Measurements from ENCODE around the gene UMPS. TPM values are rescaled to one million over a fixed set of nuclear protein-coding genes. Genes with fewer than 3 reads are reported as not detected.

UMPS gene
- total and polyA plus RNA-seq, 2 donors (not counting 1 experiment from before 2014, with no cell fraction given): 6.6 to 21.4 TPM

- no peak overlapping the region for H3K4me3 ChIP-seq (ENCODE audit: control extremely low read depth in 1 of 5, extremely low read depth in 1 of 5, insufficient read depth in 1 of 5, low read depth in 2 of 5, low read length in 4 of 5)
- H3K4me2 ChIP-seq (replicated peaks; ENCODE audit: low read depth, low read length, poor library complexity, severe bottlenecking): no peak overlapping the region
- H3K9ac ChIP-seq (ENCODE audit: low read length): no peak overlapping the region
- Mint-ChIP-seq H3K4me1 (peaks cover 4% of the 10 kb centered on the region), H3K9me3 (ENCODE audit: insufficient read depth) (no peaks in the 10 kb centered on the region), H3K27ac (no peak overlapping the region), H3K27me3 (peaks cover 28% of the 10 kb centered on the region), H3K4me3 (no peak overlapping the region)
- ChIA-PET CTCF (interaction anchor here (0.7 to 8.5 kb wide), 23 partner anchors 9 to 1037 kb away, joined by 3 to 145 read pairs (median 4); no protein-coding TSS in a partner anchor), POLR2A (no interaction called here)
- no peaks in the 10 kb centered on the region for H3K79me2 ChIP-seq (ENCODE audit: control insufficient read depth, insufficient read depth, low read length)
- TF ChIP-seq EZH2 (IDR thresholded peaks at IDR 0.05; ENCODE audit: borderline replicate concordance, insufficient read depth, low read depth, low read length, poor library complexity, severe bottlenecking) (no peak), CTCF (IDR thresholded peaks at IDR 0.05) (peak; percentile 93)
- peak overlapping the region; percentile 7 for H2AFZ ChIP-seq (ENCODE audit: insufficient read depth, low read depth, low read length, poor library complexity, severe bottlenecking)
- H3K27me3 ChIP-seq (replicated peaks in 1 of 4; ENCODE audit: control extremely low read depth in 1 of 4, control insufficient read depth in 3 of 4, insufficient read depth in 4 of 4, low read length in 3 of 4): peaks cover 0 to 4% (median 0%) of the 10 kb centered on the region in 4 experiments
- ATAC-seq (ENCODE audit: low read depth): peak; percentile 58
- H3K4me1 ChIP-seq (ENCODE audit: control insufficient read depth in 2 of 2, insufficient read depth in 2 of 2, low read length in 2 of 2): no peaks in the 10 kb centered on the region
- H3K36me3 ChIP-seq (replicated peaks in 1 of 2; ENCODE audit: control extremely low read depth in 1 of 2, control insufficient read depth in 1 of 2, extremely low read depth in 1 of 2, insufficient read depth in 2 of 2, low read length in 1 of 2): no peaks in the 10 kb centered on the region
- peak; percentile 72 for DNase-seq
- intact Hi-C loops (cut with micrococcal nuclease): loop anchor here (1.0 kb wide), 1 partner anchor 124 kb away; no protein-coding TSS in a partner anchor
- WGBS (ENCODE audit: insufficient coverage): 0% methylated on average over 7 of the region's 11 CpGs
- no peaks in the 10 kb centered on the region for H3K9me3 ChIP-seq (ENCODE audit: control extremely low read depth in 1 of 3, control insufficient read depth in 2 of 3, insufficient read depth in 1 of 3, low read length in 2 of 3)
- no peaks in the 10 kb centered on the region for H4K20me1 ChIP-seq (ENCODE audit: control insufficient read depth, insufficient read depth, low read length, poor library complexity, severe bottlenecking)
- no peak overlapping the region for H3K27ac ChIP-seq (ENCODE audit: low read length in 2 of 2)
Observed at GRCh38 chr3:124688581-124689454, 41.4 kb upstream of the UMPS start.

- intact Hi-C loops (cut with micrococcal nuclease): no loop called here
- H3K79me2 ChIP-seq (ENCODE audit: control insufficient read depth, insufficient read depth, low read length): no peaks in the 10 kb centered on the region
- no peaks in the 10 kb centered on the region for H3K4me1 ChIP-seq (ENCODE audit: control insufficient read depth in 2 of 2, insufficient read depth in 2 of 2, low read length in 2 of 2)
- no peaks in the 10 kb centered on the region for H4K20me1 ChIP-seq (ENCODE audit: control insufficient read depth, insufficient read depth, low read length, poor library complexity, severe bottlenecking)
- H3K9ac ChIP-seq (ENCODE audit: low read length): no peak overlapping the region
- no peak overlapping the region for H2AFZ ChIP-seq (ENCODE audit: insufficient read depth, low read depth, low read length, poor library complexity, severe bottlenecking)
- no peaks in the 10 kb centered on the region for H3K9me3 ChIP-seq (ENCODE audit: control extremely low read depth in 1 of 3, control insufficient read depth in 2 of 3, insufficient read depth in 1 of 3, low read length in 2 of 3)
- Mint-ChIP-seq H3K9me3 (ENCODE audit: insufficient read depth) (no peaks in the 10 kb centered on the region), H3K4me3 (no peak overlapping the region), H3K4me1 (peaks cover 4% of the 10 kb centered on the region), H3K27me3 (peaks cover 12% of the 10 kb centered on the region), H3K27ac (no peak overlapping the region)
- no CpG with 5 or more reads among the region's 3 CpGs for WGBS (ENCODE audit: insufficient coverage)
- H3K27me3 ChIP-seq (replicated peaks in 1 of 4; ENCODE audit: control extremely low read depth in 1 of 4, control insufficient read depth in 3 of 4, insufficient read depth in 4 of 4, low read length in 3 of 4): no peaks in the 10 kb centered on the region
- H3K36me3 ChIP-seq (replicated peaks in 1 of 2; ENCODE audit: control extremely low read depth in 1 of 2, control insufficient read depth in 1 of 2, extremely low read depth in 1 of 2, insufficient read depth in 2 of 2, low read length in 1 of 2): no peaks in the 10 kb centered on the region
- POLR2A ChIA-PET: no interaction called here
- DNase-seq: no peak
- TF ChIP-seq CTCF (IDR thresholded peaks at IDR 0.05) (no peak), EZH2 (IDR thresholded peaks at IDR 0.05; ENCODE audit: borderline replicate concordance, insufficient read depth, low read depth, low read length, poor library complexity, severe bottlenecking) (no peak)
- ATAC-seq (ENCODE audit: low read depth): no peak
- CTCF ChIA-PET: interaction anchor here (8.5 kb wide), 1 partner anchor 128 kb away, joined by 145 read pairs; no protein-coding TSS in a partner anchor
- H3K27ac ChIP-seq (ENCODE audit: low read length in 2 of 2): no peak overlapping the region
- no peak overlapping the region for H3K4me3 ChIP-seq (ENCODE audit: control extremely low read depth in 1 of 5, extremely low read depth in 1 of 5, insufficient read depth in 1 of 5, low read depth in 2 of 5, low read length in 4 of 5)
- no peak overlapping the region for H3K4me2 ChIP-seq (replicated peaks; ENCODE audit: low read depth, low read length, poor library complexity, severe bottlenecking)
Observed at GRCh38 chr3:124691599-124691998, 38.7 kb upstream of the UMPS start.
